Stimulated activated CD8-positive, alpha-beta memory T cell treated with anti-CD3 and anti-CD28 coated beads, Interleukin-15, amount 100 ng/mL, for 24 hours (primary cell): ENCODE data around the gene PDE6D.
"Not testable (repeated sequence)": the region's sequence is repeated elsewhere in the genome, so short reads cannot be mapped to it uniquely, and the experiment has no call there.

Source experiments
- DNase-seq: peaks from one replicate; pipeline ENCODE4 v3.0.0-alpha.2; 2020; ENCODE audit warnings: low read depth

PDE6D gene

DNA sequence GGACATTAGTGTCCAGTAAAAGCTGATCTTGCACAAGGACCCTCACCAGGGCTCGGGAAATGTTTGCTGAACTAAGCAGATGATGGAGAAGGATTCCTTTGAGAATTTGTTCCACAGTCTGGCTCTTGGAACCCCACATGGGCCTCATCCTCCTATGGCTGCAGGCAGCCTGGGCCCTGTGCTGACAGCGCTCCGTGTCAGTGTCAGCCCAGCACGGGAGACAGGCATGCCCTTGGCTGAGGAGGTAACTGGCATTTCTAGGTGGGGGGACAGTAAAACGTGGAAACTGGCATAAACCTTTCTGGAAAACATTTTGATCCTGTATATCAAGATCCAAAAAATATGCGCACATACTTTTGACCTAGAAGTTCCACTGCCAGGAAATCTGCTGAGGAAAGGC lies 62.3 kb downstream of the PDE6D start:
- no peak for DNase-seq

DNA sequence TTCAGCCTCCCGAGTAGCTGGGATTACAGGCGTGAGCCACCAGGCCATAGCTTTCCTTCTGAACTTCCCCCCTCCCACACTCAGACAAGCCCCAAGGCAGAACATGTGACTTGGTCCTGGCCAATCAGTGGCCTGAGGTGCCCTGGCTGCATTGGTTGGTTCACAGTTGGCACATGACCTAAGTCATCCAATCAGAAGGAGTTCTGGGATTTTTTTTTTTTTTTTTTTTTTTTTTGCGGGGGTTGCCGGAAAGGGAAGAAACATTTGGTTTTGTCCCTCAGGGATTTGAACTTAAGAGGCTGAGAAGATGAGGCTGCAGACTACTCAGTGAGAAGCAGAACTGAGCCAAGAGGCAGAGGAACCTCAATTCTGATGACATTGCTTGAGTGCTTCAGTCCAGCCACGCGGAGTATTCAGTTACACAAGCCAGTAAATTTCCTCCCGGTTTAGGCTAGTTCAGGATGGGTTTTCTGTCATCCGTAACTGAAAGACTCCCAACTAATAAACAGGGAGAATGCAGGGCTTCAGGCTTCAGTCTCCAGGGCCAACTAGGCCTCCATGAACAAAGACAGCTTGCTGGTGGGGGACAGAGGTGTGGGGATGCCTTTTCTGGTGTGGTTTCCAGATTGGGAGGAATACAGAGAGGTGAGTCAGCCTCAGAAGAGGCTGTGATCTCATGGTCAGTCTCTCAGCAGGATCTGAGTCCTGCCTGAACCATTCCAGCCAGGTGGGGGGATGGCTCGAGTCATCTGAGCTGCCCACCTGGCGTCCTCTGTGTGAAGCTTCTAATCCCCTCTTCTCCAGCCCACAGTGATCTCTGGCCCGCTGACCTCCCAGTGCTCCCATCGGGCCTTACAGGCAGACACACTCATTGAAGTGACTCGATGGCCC lies 63.6 kb downstream of the PDE6D start:
- no peak for DNase-seq

DNA sequence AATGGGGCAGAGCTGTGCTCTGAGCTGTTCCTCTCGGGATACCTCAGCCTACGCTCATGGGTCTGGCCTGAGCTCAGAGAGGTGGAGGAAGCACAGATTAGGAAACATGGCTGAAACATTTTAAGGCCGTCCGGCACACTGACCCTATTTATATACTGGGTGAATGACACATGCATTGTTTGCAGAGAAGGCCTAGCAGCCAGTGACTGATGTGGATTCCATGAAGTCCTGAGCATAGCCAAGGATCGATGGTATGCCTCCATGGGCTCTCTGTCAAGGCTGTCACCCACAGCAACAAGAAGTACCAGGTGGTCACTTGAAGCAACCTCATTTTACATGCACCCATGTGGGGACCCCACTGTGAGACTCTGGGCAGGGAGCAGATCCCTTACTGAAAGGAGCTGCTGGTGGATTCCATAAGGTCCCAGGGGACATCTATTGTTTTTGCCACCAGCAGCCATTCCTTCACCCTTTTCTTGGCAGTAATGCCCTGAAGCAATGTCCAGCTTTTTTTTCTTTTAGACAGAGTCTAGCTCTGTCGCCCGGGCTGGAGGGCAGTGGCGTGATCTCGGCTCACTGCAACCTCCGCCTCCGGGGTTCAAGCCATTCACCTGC lies 64.3 kb downstream of the PDE6D start:
- DNase-seq, result no peak

DNA sequence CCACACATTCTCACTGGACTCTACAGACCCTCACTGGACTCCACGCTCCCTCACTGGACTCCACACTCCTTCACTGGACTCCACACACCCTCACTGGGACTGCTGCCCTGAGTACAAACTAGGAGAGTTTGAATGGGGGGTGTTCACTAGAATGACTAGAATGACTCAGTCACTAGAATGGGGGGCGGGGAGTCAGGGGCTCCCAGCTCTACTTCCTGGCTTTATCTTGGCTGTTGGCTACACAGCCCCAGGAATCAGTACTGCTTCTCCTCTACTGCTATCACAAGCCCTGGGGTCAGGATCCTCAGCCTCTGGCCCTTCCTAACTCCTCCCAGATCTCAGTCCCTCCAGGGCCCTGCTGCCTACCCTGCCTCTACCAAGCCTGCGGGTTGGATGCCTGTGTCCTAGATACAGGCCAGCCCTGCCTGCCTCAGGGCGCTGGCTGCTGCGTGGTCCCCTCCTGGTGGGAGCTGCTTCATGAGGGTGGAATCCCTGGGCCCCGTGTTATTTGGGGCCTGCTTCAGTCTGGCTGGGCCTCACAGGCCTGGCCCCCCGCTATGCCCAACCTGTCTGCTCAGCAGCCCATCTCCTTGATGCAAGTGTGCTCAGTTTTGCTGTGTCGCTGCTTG lies 65.0 kb downstream of the PDE6D start:
- DNase-seq, result no peak

DNA sequence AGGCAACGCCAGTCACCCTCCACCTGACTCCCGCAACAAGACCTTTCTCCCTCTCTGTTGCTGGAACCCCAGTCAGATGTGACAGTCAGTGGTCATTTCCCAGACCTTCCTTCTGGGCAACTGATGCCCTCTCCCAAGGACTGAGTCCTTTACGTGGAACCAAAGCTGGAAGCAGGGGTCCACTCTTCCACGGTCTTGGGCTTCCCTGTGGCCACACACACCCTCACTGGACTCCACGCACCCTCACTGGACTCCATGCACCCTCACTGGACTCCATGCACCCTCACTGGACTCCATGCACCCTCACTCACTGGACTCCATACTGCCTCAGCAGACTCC lies 65.6 kb downstream of the PDE6D start:
- no peak for DNase-seq

DNA sequence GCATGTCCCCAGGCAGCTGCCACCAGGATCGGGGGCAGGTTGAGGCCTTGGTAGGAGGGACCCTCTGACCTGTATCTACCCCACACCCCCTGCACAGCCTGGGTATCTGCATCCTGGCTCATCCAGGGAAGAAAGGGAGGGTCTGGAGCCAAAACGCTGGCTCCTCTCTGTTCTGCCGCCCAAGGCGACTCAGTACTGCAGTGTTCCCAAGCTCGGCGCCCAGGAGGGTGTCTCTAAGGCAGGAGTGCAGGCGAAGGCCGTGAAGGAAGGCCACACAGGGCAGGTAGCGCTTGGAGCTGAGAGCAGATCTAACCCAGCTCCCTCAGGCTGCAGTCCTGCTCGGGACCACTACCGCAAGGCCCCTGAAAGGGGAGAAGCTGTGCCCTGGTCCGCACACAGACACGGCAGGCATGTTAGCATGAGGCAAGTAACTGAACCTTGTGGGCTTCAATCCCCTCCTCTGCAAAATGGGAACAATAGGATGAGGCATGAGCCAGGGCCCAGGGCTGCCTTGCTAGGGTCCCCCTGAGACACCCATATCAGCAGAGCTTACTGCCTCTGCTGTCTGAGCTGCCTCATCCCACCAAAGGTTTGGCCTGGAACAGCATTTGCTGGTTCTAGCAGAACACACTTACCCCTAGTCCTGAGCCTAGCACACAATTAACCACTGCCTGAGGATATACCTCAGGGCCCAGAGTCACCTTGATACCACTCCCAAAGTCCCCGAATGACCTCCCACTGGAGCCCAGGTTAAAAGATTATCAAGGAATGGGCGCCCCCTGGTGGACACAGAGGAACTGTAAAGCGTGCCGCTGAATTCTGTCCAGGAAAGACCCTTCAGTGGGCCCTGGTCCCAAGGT lies 66.2 kb downstream of the PDE6D start:
- DNase-seq, result peak; percentile 84

DNA sequence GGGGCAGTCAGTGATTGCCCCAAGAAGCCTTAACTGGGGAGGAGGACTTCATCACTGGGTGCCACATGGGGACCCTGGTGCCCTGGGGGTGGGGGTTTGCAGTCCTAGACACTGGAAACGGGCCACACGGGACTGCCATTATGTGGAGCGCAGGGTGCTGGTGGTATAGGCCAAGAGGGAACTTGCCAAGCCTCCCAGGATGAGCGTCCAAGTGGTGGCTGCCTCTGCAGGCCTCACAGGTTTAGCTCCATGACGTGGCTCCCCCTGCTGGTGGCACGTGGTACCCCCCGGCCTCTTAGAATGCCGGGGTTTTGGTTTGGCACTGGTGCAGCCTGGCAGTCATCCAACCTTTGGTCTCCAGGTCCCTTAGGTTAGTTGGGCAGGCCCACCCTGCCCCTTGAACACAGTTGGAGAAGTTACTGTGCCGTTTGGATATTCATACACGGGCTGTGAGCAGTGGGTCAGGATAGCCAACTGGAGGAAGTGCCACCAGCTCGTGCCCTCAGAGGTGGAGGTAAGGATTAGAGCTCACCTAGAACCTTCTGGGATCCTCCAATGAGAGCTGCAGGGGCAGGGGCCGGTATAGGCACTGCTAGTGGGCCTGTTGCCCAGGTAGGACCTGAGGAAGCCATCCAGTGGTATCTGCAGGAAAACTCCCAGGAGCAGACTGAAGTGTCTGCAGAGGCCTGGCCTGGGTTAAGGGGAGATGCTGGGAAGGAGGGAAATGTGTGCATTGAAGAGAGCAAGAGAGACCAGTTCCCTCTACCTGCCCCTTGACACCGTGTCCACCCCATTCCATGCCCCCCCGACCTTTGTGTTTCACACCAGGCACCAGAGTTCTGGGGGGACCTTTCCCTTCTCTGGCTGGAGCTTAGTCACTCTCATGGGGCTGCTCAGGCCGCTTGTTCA lies 67.1 kb downstream of the PDE6D start:
- peak; percentile 79 for DNase-seq

DNA sequence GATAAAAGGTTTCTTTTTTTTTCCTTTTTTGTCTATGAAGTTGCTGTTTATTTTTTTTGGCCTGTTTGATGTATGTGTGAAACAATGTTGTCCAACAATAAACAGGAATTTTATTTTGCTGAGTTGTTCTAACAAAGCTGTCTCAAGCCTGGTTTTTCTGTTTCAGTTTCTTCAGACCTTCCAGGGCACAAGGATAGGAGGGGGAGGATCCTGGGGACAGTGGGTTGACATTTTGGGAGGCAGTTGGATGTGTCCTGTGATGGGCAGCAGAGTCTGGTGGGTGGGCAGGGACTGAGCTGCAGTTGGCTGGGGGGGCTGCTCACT lies 67.7 kb downstream of the PDE6D start:
- not testable (repeated sequence) for DNase-seq

DNA sequence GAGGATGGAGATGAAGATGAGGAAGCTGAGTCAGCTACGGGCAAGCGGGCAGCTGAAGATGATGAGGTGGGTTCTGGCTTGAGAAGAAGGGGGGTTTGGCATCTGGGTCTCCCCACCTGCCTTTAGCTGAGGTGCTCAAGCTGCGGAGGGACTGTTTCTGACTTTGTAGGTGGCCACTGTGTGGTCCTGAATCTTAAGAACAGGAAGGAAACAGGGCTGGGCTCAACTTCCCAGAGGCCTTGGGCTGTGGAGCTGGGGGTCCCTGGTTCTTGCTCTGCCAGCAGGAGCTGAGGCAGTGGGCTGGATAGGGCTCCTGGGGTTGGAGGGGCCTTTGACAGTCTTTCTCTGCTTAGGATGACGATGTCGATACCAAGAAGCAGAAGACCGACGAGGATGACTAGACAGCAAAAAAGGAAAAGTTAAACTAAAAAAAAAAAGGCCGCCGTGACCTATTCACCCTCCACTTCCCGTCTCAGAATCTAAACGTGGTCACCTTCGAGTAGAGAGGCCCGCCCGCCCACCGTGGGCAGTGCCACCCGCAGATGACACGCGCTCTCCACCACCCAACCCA lies 68.5 kb downstream of the PDE6D start:
- DNase-seq, result not testable (repeated sequence)

DNA sequence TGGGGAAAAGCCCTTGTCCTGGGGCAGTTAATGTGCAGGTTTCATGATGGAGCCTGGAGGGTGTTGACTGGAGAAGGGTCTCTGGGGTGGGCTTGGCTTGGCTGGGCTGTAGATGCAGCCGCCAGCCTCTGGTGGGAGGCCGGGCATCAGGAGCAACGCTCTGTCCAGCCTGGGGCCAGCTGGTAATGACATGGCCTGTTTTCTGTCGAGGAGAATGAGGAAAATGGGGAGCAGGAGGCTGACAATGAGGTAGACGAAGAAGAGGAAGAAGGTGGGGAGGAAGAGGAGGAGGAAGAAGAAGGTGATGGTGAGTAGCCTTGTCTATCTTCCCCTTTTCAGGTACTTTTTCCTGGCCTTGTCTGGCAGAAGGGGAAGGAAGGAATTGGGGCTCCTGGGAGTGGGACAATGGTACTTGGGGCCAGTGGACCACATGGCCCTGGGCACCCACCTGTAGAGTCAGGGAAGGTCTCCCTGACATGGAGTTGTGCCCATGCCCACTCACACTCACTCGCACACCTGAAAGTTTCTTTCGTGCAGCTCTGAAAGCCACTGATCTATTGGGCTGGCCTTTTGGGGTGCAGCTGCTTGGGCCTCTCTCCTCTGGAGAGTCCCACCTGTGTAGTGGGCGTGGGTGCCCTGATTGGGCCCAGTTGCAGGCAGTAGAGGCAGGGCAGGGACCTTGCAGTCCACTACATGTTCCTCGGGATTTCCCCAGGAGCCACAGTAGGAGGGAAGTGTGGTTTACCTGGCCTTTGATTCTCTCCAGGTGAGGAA lies 69.2 kb downstream of the PDE6D start:
- DNase-seq, result no peak

DNA sequence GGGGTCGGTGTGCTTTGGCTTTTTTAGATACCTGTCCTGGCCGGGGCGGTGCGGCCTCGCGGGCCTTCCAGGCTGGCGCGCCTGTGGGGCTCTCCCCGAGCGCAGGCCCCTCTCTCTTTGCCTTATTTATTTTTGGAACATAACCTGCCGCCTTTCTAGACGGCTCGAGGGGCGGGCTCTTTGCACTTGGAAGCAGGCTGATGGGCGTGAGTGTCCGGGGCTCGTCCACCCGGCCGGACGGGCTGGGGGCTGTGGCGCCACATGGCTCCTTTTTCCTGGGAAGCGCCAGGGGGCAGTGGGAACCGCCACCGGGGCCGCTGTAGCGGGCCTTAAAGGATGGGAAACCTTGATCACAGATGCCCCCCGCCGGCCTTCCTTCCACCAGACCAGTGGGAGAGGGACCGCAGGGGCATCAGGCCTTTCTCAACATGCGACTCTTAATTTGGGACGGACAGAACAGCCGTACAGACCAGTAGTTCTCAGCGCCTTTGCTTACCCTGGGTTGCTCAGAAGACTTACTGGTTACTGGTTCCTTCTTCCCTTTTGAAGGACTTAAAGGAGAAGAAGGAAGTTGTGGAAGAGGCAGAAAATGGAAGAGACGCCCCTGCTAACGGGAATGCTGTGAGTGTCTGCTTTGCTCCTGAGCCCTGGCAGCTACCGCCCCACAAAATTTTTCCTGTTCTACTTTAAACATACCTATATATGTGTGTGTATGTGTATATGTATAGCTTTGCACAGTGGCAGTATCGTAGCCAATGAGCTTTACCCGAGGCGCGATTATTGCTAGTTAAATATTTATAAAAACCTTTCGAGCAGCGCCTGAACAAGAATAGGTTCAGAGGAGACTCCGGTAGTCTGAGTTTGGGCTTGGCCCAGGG lies 70.0 kb downstream of the PDE6D start:
- no peak for DNase-seq

DNA sequence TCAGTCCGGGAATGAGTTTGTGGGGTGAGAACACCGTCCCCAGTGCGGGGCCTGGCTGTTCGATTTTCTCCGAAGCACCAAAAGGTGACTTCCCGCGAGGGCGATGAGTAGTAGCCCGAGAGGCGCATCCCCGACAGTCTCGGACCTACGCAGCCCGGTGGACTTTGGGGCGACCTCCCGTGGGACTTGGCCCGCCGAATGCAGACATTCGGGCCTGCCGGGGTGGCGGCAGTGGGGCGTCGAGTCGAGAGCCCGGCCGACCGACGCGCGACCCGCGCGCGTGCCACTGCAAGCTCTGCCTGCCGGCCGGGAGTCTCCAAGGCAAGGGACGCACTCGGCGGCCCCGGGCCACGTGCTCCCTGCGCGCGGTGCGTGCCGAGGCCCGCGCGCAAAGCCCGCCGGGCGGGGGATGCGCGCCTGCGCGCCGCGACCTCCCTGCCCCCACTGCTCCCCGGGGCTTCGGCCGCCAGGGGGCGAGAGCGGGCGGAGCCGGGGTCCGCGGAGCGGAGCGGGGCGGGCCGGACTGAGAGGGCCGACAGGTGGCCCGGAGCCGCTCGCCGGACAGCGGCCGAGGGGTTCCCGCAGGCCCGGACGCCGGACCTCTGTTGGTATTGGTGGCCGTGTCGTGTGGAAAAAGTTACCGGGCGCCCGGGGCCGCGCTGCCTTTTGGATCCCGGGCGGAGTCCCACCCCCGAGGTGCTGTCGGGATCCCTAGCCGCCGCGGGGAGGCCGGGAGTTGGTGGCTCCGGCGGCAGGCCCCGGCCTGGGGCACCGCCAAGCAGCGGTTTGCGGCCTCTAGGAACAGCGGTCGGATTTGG lies 70.9 kb downstream of the PDE6D start:
- DNase-seq, result peak; percentile 87

DNA sequence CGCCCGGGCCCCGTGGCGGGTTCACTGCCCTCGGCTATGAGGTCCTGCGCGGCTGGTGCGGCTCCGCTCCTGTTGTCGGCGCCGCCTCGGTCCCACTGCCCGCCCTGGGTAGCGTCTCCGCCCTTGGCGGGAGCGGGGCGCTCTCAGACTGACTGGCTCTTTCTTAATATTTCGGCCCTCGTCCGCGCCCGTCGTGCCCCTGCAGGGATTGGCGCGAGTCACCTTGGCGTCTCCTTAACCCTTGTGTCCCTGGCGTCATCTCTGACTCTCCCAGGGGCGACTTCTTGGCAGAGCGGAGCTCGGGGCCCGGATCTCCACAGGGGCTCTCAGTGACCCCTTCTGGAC lies 71.5 kb downstream of the PDE6D start:
- peak; percentile 25 for DNase-seq

DNA sequence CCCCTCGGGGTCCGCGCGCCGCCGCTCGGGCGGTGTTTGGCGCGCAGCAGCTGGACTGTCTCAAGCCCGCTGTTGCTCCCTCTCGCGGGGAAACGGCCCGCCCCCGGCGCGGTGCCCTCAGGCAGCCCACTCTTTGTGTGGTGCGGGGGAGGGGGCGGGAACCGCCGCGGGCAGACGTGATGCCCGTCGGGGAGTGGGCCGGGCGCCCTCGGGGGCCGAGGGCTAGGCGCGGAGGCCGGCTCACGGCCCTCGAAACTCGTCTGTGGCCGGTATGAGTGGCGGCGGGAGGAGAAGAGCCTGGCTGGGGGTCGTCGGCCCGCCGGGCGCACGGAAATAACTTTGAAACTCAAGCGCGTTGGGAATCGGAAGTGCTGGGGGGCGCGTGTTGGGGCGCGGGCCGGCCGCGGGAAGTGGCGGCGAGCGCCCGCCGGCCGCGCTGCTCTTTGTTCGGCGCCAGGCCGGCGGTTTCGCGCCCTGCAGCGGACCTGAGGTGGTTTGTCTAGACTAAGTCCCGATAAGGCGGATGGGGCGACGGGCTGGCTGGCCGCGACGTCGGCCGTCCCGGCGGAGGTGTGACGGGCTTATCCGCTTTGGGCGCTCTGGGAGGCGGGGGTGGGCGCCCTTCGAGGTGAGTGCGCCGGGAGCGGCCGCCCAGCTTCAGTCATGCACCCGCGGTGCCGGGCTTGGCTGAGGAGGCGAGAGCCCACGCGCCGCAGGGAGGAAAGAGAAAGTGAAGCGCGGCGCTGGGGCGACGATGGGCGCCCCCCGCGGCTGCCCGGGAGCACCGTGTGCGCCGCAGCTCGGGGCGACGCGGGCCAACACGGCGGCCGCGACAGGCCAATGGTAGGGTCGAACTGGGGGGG lies 72.1 kb downstream of the PDE6D start:
- peak; percentile 38 for DNase-seq

DNA sequence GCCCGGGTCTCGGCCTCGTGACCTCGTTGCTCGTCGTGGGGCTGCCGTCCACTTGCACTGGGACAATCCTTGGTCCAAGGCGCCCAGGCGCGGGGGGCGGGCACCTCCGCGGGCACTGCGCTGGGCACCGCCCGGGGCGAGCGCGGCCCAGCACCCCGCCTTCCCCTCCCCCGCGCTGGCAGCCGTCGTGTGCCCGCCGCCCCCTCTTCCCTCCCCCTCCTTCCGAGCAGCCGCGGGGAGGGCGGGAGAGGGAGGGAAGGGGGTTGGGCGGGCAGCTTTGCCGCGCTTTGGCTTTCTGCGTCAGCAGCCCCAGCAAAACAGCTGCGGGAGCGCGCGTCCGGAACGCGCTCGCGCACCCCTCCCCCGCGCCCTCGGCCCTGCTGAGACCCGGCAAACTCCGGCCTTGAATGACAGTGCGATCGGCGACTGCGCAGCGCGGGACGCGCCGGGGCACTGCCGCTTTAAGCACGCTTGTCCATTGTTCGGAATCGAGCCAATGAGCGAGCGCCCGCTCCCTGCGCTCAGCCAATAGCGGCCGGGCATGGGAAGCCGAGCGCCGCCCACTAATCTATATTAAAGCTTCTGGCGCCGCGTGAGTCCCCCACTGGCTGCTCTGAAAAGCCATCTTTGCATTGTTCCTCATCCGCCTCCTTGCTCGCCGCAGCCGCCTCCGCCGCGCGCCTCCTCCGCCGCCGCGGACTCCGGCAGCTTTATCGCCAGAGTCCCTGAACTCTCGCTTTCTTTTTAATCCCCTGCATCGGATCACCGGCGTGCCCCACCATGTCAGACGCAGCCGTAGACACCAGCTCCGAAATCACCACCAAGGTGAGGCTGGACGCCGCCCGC lies 72.9 kb downstream of the PDE6D start, which contains the start of gene PTMA:
Gene PTMA, plus strand, starts transcription at position 599 of the 846 bp plus-strand sequence. Its CDS starts 182 bp downstream, at position 781.
- DNase-seq, result peak; percentile 98

DNA sequence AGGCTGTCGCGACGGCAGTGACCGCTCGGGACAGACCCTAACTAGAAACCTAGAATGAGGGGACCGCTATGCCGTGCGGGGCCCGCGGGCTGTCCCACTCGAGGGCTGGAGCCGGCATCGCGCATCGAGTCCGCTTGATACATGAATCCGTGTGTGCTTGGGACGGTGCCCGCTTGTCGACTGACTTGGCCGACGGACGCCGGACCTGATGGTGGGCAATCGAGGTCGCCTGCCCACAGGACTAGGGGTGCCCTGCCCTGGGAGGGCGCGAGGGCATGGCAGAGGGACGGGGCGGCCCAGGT lies 73.5 kb downstream of the PDE6D start:
- peak; percentile 37 for DNase-seq
